CD4-positive, alpha-beta T cell (primary cell): ENCODE data around the gene PDE10A. TPM values are rescaled to one million over a fixed set of nuclear protein-coding genes. Genes with fewer than 3 reads are reported as not detected.
"Not testable (repeated sequence)": the region's sequence is repeated elsewhere in the genome, so short reads cannot be mapped to it uniquely, and the experiment has no call there.

Source experiments
- ATAC-seq: fragments of 200-7000 bp; cut with Tn5 transposase; one replicate; pipeline ENCODE4 v1.10.0; 2022; ENCODE audit warnings: mild to moderate bottlenecking; ENCODE audit not compliant: poor library complexity
- CTCF ChIA-PET: fragments of 350-600 bp; sonication (Branson Sonifier 250); formaldehyde crosslinking; loops from one replicate; lab custom pipeline; 2021; ENCODE audit warnings: antibody characterized with exemption, inconsistent platforms; lab: Charles Lee
- POLR2A ChIA-PET: fragments of 350-600 bp; sonication (Branson Sonifier 250); formaldehyde crosslinking; loops from one replicate; lab custom pipeline; 2021; ENCODE audit warnings: antibody characterized with exemption, inconsistent platforms; lab: Charles Lee
- DNase-seq, 14 experiments: peaks; one replicate each; pipeline ENCODE4 v3.0.0-alpha.2; 2013 to 2020; ENCODE audit warnings: mixed read lengths in 2 of 14
- H3K27ac ChIP-seq, 2 donors: one replicate each; pipeline versions ENCODE4 v1.5.1 to v1.7.0; 2013; ENCODE audit warnings: low read length in 2 of 2, low read depth in 1 of 2, mild to moderate bottlenecking in 1 of 2
- H3K27me3 ChIP-seq, 2 experiments: 1 replicate in 1 of 2; 2 replicates in 1 of 2; pipeline versions ENCODE4 v1.6.1 to v1.7.0; 2013; ENCODE audit warnings: low read length in 2 of 2, control low read depth in 1 of 2, mild to moderate bottlenecking in 1 of 2, moderate library complexity in 1 of 2; ENCODE audit not compliant: insufficient read depth in 2 of 2, control insufficient read depth in 1 of 2
- H3K36me3 ChIP-seq: one replicate; pipeline ENCODE4 v1.6.1; 2013; ENCODE audit warnings: low read length, control low read depth; ENCODE audit not compliant: insufficient read depth
- H3K4me1 ChIP-seq: one replicate; pipeline ENCODE4 v1.6.1; 2013; ENCODE audit warnings: low read length, control low read depth; ENCODE audit not compliant: insufficient read depth
- H3K4me3 ChIP-seq: one replicate; pipeline ENCODE4 v1.5.1; 2013; ENCODE audit warnings: mild to moderate bottlenecking, low read length, moderate library complexity
- H3K9me3 ChIP-seq, 2 experiments: 1 replicate in 1 of 2; 2 replicates in 1 of 2; pipeline versions ENCODE4 v1.6.1 to v1.7.0; 2013; ENCODE audit warnings: low read length in 2 of 2, mild to moderate bottlenecking in 2 of 2, control low read depth in 1 of 2, moderate library complexity in 1 of 2; ENCODE audit not compliant: control insufficient read depth in 1 of 2, insufficient read depth in 1 of 2
- H3K27ac Mint-ChIP-seq: one replicate; pipeline ENCODE4 v1.8.0; 2020; ENCODE audit warnings: mixed read lengths
- H3K27me3 Mint-ChIP-seq: one replicate; pipeline ENCODE4 v1.8.0; 2021; ENCODE audit warnings: mixed read lengths
- H3K36me3 Mint-ChIP-seq: one replicate; pipeline ENCODE4 v1.8.0; 2021; ENCODE audit warnings: low read depth, mixed read lengths
- H3K4me1 Mint-ChIP-seq: one replicate; pipeline ENCODE4 v1.8.0; 2021; ENCODE audit warnings: low read depth, mixed read lengths
- H3K4me3 Mint-ChIP-seq: one replicate; pipeline ENCODE4 v1.8.0; 2020; ENCODE audit warnings: mild to moderate bottlenecking, mixed read lengths
- H3K9me3 Mint-ChIP-seq: one replicate; pipeline ENCODE4 v1.8.0; 2020; ENCODE audit warnings: mixed read lengths
- CTCF ChIP-seq: fragments of 200-600 bp; IDR thresholded peaks from one replicate; pipeline ENCODE4 v1.8.0; 2022; ENCODE audit warnings: antibody characterized with exemption, mild to moderate bottlenecking
- intact Hi-C, 2 experiments: fragments of 100-400 bp; cut with DNase I in 1 of 2; cut with micrococcal nuclease in 1 of 2; formaldehyde crosslinking; loops; one replicate each; pipeline versions ENCODE4 v1.15.1 to v1.9.0; 2023 to 2025; cut with DNase I, micrococcal nuclease
- total RNA-seq, 174 experiments: library from RNA in 2 of 174; stranded (reverse) in 2 of 174; gene quantifications; one replicate each; pipeline ENCODE4 v1.2.3 and lab custom pipeline; 2021 to 2026

PDE10A gene
- total RNA-seq, 2 experiments from 2014 or later, result not detected

GRCh38 chr6:165506657-165507056, 156.4 kb downstream of the PDE10A start:
- intact Hi-C loops, result no loop called here
- ChIA-PET CTCF (no interaction called here), POLR2A (no interaction called here)
- ATAC-seq, result no peak
- Histone ChIP-seq H3K27me3 (no peaks in the 10 kb centered on the region), H3K36me3 (no peaks in the 10 kb centered on the region), H3K9me3 (no peaks in the 10 kb centered on the region), H3K4me3 (no peak overlapping the region), H3K4me1 (no peaks in the 10 kb centered on the region), H3K27ac (no peak overlapping the region)
- Mint-ChIP-seq H3K27me3 (no peaks in the 10 kb centered on the region), H3K27ac (no peak overlapping the region), H3K4me1 (no peaks in the 10 kb centered on the region), H3K4me3 (no peak overlapping the region), H3K9me3 (peaks cover 11% of the 10 kb centered on the region), H3K36me3 (no peaks in the 10 kb centered on the region)
- no peak for TF ChIP-seq CTCF
- DNase-seq, result no peak

- intact Hi-C loops, H3K9me3 Mint-ChIP-seq, H3K27ac ChIP-seq, H3K4me3 ChIP-seq, H3K27me3 ChIP-seq, DNase-seq, H3K27me3 Mint-ChIP-seq, H3K4me1 ChIP-seq, H3K4me3 Mint-ChIP-seq, ATAC-seq, H3K4me1 Mint-ChIP-seq, H3K36me3 Mint-ChIP-seq, H3K9me3 ChIP-seq, H3K36me3 ChIP-seq, POLR2A ChIA-PET, H3K27ac Mint-ChIP-seq, CTCF ChIA-PET: not testable (repeated sequence)
These were observed 162.7 kb downstream of the PDE10A start for GRCh38 chr6:165500214-165500907.

GRCh38 chr6:165497472-165497871, 165.6 kb downstream of the PDE10A start:
- H3K4me3 Mint-ChIP-seq, result no peak overlapping the region
- no peak for DNase-seq
- no peak overlapping the region for H3K27ac Mint-ChIP-seq
- ChIA-PET POLR2A (no interaction called here), CTCF (no interaction called here)
- no peaks in the 10 kb centered on the region for H3K27me3 Mint-ChIP-seq
- no peaks in the 10 kb centered on the region for H3K9me3 Mint-ChIP-seq
- no peak overlapping the region for H3K27ac ChIP-seq
- no peak for TF ChIP-seq CTCF
- no peaks in the 10 kb centered on the region for H3K27me3 ChIP-seq
- H3K36me3 Mint-ChIP-seq, result no peaks in the 10 kb centered on the region
- intact Hi-C loops, result no loop called here
- no peaks in the 10 kb centered on the region for H3K4me1 ChIP-seq
- no peak overlapping the region for H3K4me3 ChIP-seq
- ATAC-seq, result no peak
- peaks cover 0 to 6% of the 10 kb centered on the region in 2 experiments for H3K9me3 ChIP-seq
- no peaks in the 10 kb centered on the region for H3K36me3 ChIP-seq
- H3K4me1 Mint-ChIP-seq, result no peaks in the 10 kb centered on the region
